SK-N-SH (cell line): ENCODE results near the gene NAA30. TPM values are rescaled to one million over a fixed set of nuclear protein-coding genes. Genes with fewer than 3 reads are reported as not detected.

Source experiments
- CTCF ChIA-PET: fragments of 300-600, 350-600 bp; formaldehyde crosslinking; extraction: SDS; loops from one replicate; lab custom pipeline; 2021; lab: Yijun Ruan, JAX
- POLR2A ChIA-PET: fragments of 350-600 bp; sonication (Branson Sonifier 250); formaldehyde crosslinking; extraction: SDS; loops from one replicate; lab custom pipeline; 2020; ENCODE audit warnings: antibody characterized with exemption, inconsistent platforms; lab: Yijun Ruan, JAX
- DNase-seq: peaks from one replicate; pipeline ENCODE4 v3.0.0; 2012
- H2AFZ ChIP-seq: fragments of 200-600 bp; sonication (generic); 2 replicates; pipeline ENCODE4 v1.8.1; 2016; ENCODE audit warnings: antibody characterized with exemption, mild to moderate bottlenecking, low read depth
- H3F3A ChIP-seq: fragments of 200-600 bp; sonication (generic); replicated peaks from 2 replicates; pipeline ENCODE3; 2016; ENCODE audit warnings: antibody characterized with exemption, mild to moderate bottlenecking; ENCODE audit not compliant: insufficient read depth
- H3K27ac ChIP-seq, 2 experiments: fragments of 200-500 bp in 1 of 2; fragments of 200-600 bp in 1 of 2; sonication (Bioruptor generic) in 1 of 2; sonication (generic), shearing (Covaris generic) in 1 of 2; 2 replicates each; pipeline versions ENCODE4 v1.5.1 to v1.6.1; 2014 to 2016; ENCODE audit warnings: low read depth in 2 of 2, inconsistent platforms in 1 of 2, low read length in 1 of 2, mild to moderate bottlenecking in 1 of 2, mixed read lengths in 1 of 2
- H3K27me3 ChIP-seq: fragments of 200-600 bp; sonication (generic), shearing (Covaris generic); 2 replicates; pipeline ENCODE4 v1.6.1; 2016; ENCODE audit warnings: mixed run types; ENCODE audit not compliant: insufficient read depth
- H3K36me3 ChIP-seq, 2 experiments: fragments of 200-500 bp in 1 of 2; fragments of 200-600 bp in 1 of 2; sonication (Bioruptor generic) in 1 of 2; sonication (generic) in 1 of 2; replicated peaks in 1 of 2; 2 replicates each; pipeline versions ENCODE3 to v1.5.1; 2014 to 2016; ENCODE audit warnings: low read length in 1 of 2, mild to moderate bottlenecking in 1 of 2; ENCODE audit not compliant: insufficient read depth in 2 of 2, control insufficient read depth in 1 of 2
- H3K4me1 ChIP-seq, 2 experiments: fragments of 200-500 bp in 1 of 2; fragments of 200-600 bp in 1 of 2; sonication (Bioruptor generic) in 1 of 2; sonication (generic), shearing (Covaris generic) in 1 of 2; 2 replicates each; pipeline versions ENCODE4 v1.5.1 to v1.6.1; 2014 to 2016; ENCODE audit warnings: low read depth in 1 of 2, low read length in 1 of 2, mixed run types in 1 of 2; ENCODE audit not compliant: insufficient read depth in 2 of 2, control insufficient read depth in 1 of 2
- H3K4me2 ChIP-seq: fragments of 200-600 bp; sonication (generic), shearing (Covaris generic); 2 replicates; pipeline ENCODE4 v1.6.1; 2017; ENCODE audit warnings: mixed run types
- H3K4me3 ChIP-seq, 2 experiments: fragments of 200-500 bp in 1 of 2; fragments of 200-600 bp in 1 of 2; sonication (Bioruptor generic) in 1 of 2; sonication (generic), shearing (Covaris generic) in 1 of 2; 2 replicates each; pipeline versions ENCODE4 v1.5.1 to v1.8.1; 2014 to 2016; ENCODE audit warnings: low read depth in 2 of 2, inconsistent platforms in 1 of 2, low read length in 1 of 2, mild to moderate bottlenecking in 1 of 2, mixed read lengths in 1 of 2, moderate library complexity in 1 of 2
- H3K79me2 ChIP-seq: fragments of 200-600 bp; sonication (generic); 2 replicates; pipeline ENCODE4 v1.8.1; 2017; ENCODE audit warnings: mild to moderate bottlenecking; ENCODE audit not compliant: insufficient read depth
- H3K9ac ChIP-seq: fragments of 200-600 bp; sonication (generic); 2 replicates; pipeline ENCODE4 v1.6.1; 2017; ENCODE audit warnings: mixed run types
- H3K9me2 ChIP-seq: fragments of 200-600 bp; sonication (generic); 2 replicates; pipeline ENCODE4 v1.6.1; 2017; ENCODE audit warnings: mixed run types
- H3K9me3 ChIP-seq: fragments of 200-600 bp; sonication (generic); 2 replicates; pipeline ENCODE4 v1.6.1; 2017; ENCODE audit warnings: mixed run types, mild to moderate bottlenecking, moderate library complexity
- H4K20me1 ChIP-seq: fragments of 200-600 bp; sonication (generic); 2 replicates; pipeline ENCODE4 v1.6.1; 2017; ENCODE audit warnings: mild to moderate bottlenecking, mixed run types; ENCODE audit not compliant: insufficient read depth
- CHD2 ChIP-seq: fragments of 150-350 bp; IDR thresholded peaks from 2 replicates; pipeline ENCODE4 v1.6.1; 2018; ENCODE audit warnings: low read length; ENCODE audit not compliant: partially characterized antibody
- EP300 ChIP-seq, 2 experiments: IDR thresholded peaks; 2 replicates each; pipeline versions ENCODE4 v1.4.0 to v1.6.1; 2012; ENCODE audit warnings: borderline replicate concordance in 1 of 2, low read depth in 1 of 2, low read length in 1 of 2
- FOSL2 ChIP-seq: IDR thresholded peaks from 2 replicates; pipeline ENCODE4 v1.4.0; 2012; ENCODE audit warnings: low read depth, mild to moderate bottlenecking, moderate library complexity, borderline replicate concordance
- FOXJ3 ChIP-seq: sonication (generic); formaldehyde crosslinking; IDR thresholded peaks from 2 replicates; pipeline ENCODE4 v1.5.1; 2020; ENCODE audit warnings: mild to moderate bottlenecking, missing genetic modification reagents
- IRF3 ChIP-seq: fragments of 150-350 bp; IDR thresholded peaks from 2 replicates; pipeline ENCODE4 v1.6.1; 2016; ENCODE audit warnings: mild to moderate bottlenecking, low read depth, low read length
- NFIC ChIP-seq: IDR thresholded peaks from 2 replicates; pipeline ENCODE4 v1.4.0; 2012; ENCODE audit warnings: borderline replicate concordance
- RAD21 ChIP-seq: IDR thresholded peaks from 2 replicates; pipeline ENCODE4 v1.6.1; 2012; ENCODE audit warnings: mild to moderate bottlenecking, low read length
- RCOR1 ChIP-seq: fragments of 150-350 bp; IDR thresholded peaks from 2 replicates; pipeline ENCODE4 v1.6.1; 2017; ENCODE audit warnings: antibody characterized with exemption, low read length
- REST ChIP-seq: IDR thresholded peaks from 2 replicates; pipeline ENCODE4 v1.6.1; 2012; ENCODE audit warnings: mild to moderate bottlenecking, low read depth, low read length, moderate library complexity
- RXRA ChIP-seq: IDR thresholded peaks from 2 replicates; pipeline ENCODE4 v1.4.0; 2012; ENCODE audit warnings: low read depth, mild to moderate bottlenecking, borderline replicate concordance
- SIN3A ChIP-seq: IDR thresholded peaks from 2 replicates; pipeline ENCODE4 v1.6.1; 2012; ENCODE audit warnings: low read depth, mild to moderate bottlenecking, low read length, moderate library complexity, borderline replicate concordance
- SMC3 ChIP-seq: IDR thresholded peaks from 2 replicates; pipeline ENCODE4 v1.6.1; 2012; ENCODE audit warnings: low read depth, low read length, improper control_type of control experiment
- TAF1 ChIP-seq: IDR thresholded peaks from 2 replicates; pipeline ENCODE4 v1.6.1; 2012; ENCODE audit warnings: low read depth, mild to moderate bottlenecking, low read length, moderate library complexity, borderline replicate concordance
- TEAD4 ChIP-seq: IDR thresholded peaks from 2 replicates; pipeline ENCODE4 v1.4.0; 2012; ENCODE audit warnings: mild to moderate bottlenecking, borderline replicate concordance; ENCODE audit not compliant: insufficient read depth
- YY1 ChIP-seq: IDR thresholded peaks from 2 replicates; pipeline ENCODE4 v1.4.0; 2012; ENCODE audit warnings: low read depth, mild to moderate bottlenecking
- WGBS: methylation state at CpG from one replicate; pipeline ENCODE4 v1.1.6; 2017; ENCODE audit warnings: low lambda C conversion rate; 5-methylcytosine and 5-hydroxymethylcytosine counted together
- polyA plus RNA-seq, 3 experiments: library from polyadenylated mRNA; depleted of rRNA; stranded (reverse); fragments of >200 nt; gene quantifications; 2 replicates each; pipeline ENCODE4 v1.2.3, GENCODE V29; 2012
- TF ChIP-seq, protein P1 (sequence below): fragments of 150-350 bp; IDR thresholded peaks from 2 replicates; pipeline ENCODE4 v1.6.1; 2017; ENCODE audit warnings: antibody characterized with exemption, low read length, low read depth, borderline replicate concordance
- TF ChIP-seq, protein P2 (sequence below): IDR thresholded peaks from 2 replicates; pipeline ENCODE4 v1.4.0; 2012; ENCODE audit warnings: low read depth, borderline replicate concordance

The NAA30 gene
- polyA plus RNA-seq, 1 of the 3 experiments (the other 2 are of a cell fraction), result 3.0 TPM

DNA sequence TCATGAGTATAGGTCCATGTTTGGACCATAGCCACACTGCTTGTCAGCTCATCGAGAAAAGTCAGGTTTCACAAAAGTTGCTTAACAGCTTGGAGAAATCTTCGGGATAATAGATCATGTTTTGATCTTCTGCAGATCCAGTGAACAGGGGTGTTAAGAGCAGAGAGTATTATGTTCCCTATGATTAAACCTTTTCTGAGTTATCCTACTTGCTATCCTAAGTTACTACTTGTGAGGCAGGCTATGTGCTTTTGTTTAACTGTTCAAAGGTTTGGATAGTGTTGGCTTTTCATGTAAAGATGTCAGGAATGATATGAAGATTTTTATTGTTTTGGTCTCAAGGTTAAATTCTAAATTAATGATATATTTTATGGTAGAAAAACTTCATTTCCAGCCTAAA is 11.1 kb downstream of the NAA30 start:
- H3K27ac ChIP-seq, result no peak overlapping the region
- no peaks in the 10 kb centered on the region for H3F3A ChIP-seq
- H3K4me3 ChIP-seq, result no peak overlapping the region
- H3K9me3 ChIP-seq, result no peaks in the 10 kb centered on the region
- CTCF ChIA-PET, result no interaction called here
- peaks cover 2 to 14% of the 10 kb centered on the region in 2 experiments; a peak in 2 of 4 replicates for H3K4me1 ChIP-seq
- H3K36me3 ChIP-seq, result peaks cover 38 to 77% of the 10 kb centered on the region in 2 experiments
- 79% methylated on average over 2 of the region's 2 CpGs for WGBS
- no peaks in the 10 kb centered on the region for H3K9me2 ChIP-seq
- H3K4me2 ChIP-seq, result no peak overlapping the region
- TF ChIP-seq SIN3A, result no peak
- no peak for TF ChIP-seq CHD2
- no peak for TF ChIP-seq SMC3
- TF ChIP-seq, all 33 proteins: peak for 0
- Histone ChIP-seq H2AFZ (no peak overlapping the region), H4K20me1 (peaks cover 5% of the 10 kb centered on the region; the same call in 1 of the 2 replicates), H3K79me2 (peaks cover 49% of the 10 kb centered on the region), H3K9ac (no peak overlapping the region), H3K27me3 (no peaks in the 10 kb centered on the region)
- POLR2A ChIA-PET, result no interaction called here
- DNase-seq, result no peak

DNA sequence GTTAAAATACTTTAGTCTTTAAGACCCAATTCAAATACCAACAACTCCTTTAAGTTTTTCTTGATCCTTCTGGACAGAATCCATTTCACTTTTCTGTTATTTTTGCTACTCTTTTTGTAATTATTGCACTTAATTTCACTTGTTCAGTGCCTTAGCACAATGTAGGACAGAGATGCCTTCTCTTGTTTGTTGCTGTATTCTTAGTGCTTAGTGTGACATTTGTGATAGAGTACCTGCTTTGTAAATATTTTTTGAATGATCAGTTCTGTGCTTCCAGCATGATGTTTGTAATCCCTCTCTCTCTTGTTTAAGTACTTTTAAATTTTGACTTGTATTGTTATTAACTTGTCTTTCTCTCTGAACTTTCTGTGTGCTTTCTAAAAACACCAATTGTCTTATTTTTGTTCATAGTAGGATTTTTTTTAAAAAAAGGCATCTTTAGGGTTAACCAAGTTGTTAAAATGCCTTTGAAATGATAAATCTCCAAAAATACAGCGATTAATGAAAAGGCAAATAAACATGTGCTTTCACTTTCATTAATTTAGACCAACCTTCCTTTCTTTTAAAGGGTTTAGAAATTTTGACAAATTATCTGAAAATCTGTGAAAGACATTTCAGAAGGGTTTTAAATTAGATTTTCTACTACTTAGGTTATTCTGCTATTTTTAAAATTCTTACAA is 11.9 kb downstream of the NAA30 start:
- peaks cover 5% of the 10 kb centered on the region; the same call in 1 of the 2 replicates for H4K20me1 ChIP-seq
- WGBS, result 74% methylated on average over 1 of the region's 1 CpG
- ChIA-PET CTCF (no interaction called here), POLR2A (no interaction called here)
- no peaks in the 10 kb centered on the region for H3K9me3 ChIP-seq
- TF ChIP-seq TAF1 (no peak), NFIC (no peak), FOSL2 (no peak), TEAD4 (no peak), EP300 (IDR thresholded peaks at IDR 0.05; ENCODE audit: borderline replicate concordance in 1 of 2, low read depth in 1 of 2, low read length in 1 of 2) (no peak), RXRA (no peak), RCOR1 (no peak), SIN3A (no peak), FOXJ3 (CRISPR knock-in tag) (no peak), REST (no peak), RAD21 (no peak), SMC3 (no peak), IRF3 (no peak), YY1 (no peak)
- TF ChIP-seq, protein P1, sequence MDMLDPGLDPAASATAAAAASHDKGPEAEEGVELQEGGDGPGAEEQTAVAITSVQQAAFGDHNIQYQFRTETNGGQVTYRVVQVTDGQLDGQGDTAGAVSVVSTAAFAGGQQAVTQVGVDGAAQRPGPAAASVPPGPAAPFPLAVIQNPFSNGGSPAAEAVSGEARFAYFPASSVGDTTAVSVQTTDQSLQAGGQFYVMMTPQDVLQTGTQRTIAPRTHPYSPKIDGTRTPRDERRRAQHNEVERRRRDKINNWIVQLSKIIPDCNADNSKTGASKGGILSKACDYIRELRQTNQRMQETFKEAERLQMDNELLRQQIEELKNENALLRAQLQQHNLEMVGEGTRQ, result no peak
- TF ChIP-seq, protein P2, sequence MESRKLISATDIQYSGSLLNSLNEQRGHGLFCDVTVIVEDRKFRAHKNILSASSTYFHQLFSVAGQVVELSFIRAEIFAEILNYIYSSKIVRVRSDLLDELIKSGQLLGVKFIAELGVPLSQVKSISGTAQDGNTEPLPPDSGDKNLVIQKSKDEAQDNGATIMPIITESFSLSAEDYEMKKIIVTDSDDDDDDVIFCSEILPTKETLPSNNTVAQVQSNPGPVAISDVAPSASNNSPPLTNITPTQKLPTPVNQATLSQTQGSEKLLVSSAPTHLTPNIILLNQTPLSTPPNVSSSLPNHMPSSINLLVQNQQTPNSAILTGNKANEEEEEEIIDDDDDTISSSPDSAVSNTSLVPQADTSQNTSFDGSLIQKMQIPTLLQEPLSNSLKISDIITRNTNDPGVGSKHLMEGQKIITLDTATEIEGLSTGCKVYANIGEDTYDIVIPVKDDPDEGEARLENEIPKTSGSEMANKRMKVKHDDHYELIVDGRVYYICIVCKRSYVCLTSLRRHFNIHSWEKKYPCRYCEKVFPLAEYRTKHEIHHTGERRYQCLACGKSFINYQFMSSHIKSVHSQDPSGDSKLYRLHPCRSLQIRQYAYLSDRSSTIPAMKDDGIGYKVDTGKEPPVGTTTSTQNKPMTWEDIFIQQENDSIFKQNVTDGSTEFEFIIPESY, result no peak
- TF ChIP-seq, all 33 proteins: peak for 0
- H3K79me2 ChIP-seq, result peaks cover 53% of the 10 kb centered on the region
- no peak overlapping the region for H3K27ac ChIP-seq
- H3K9me2 ChIP-seq, result no peaks in the 10 kb centered on the region
- H3K9ac ChIP-seq, result no peak overlapping the region
- no peak overlapping the region for H3K4me3 ChIP-seq
- H3F3A ChIP-seq, result no peaks in the 10 kb centered on the region
- H3K36me3 ChIP-seq, result peaks cover 30 to 72% of the 10 kb centered on the region in 2 experiments
- 0 out of 2 replicates have a peak overlapping the region, but pooled peaks have one; percentile 6 for H2AFZ ChIP-seq
- no peaks in the 10 kb centered on the region for H3K27me3 ChIP-seq
- peaks cover 2 to 14% of the 10 kb centered on the region in 2 experiments; a peak in 2 of 4 replicates for H3K4me1 ChIP-seq
- no peak overlapping the region for H3K4me2 ChIP-seq
- DNase-seq, result no peak
